Measurements from ENCODE around the gene TUBGCP2. TPM values are rescaled to one million over a fixed set of nuclear protein-coding genes. Genes with fewer than 3 reads are reported as not detected.
"Not testable (repeated sequence)": the region's sequence is repeated elsewhere in the genome, so short reads cannot be mapped to it uniquely, and the experiment has no call there.

The TUBGCP2 gene
- total RNA-seq, 1 donor from 2014 or later: 39.4 TPM

GRCh38 chr10:133273534-133274143 lies 35.0 kb downstream of the TUBGCP2 start:
- intact Hi-C loops (cut with DNase I): no loop called here
- DNase-seq (ENCODE audit: low spot score): no peak

DNA sequence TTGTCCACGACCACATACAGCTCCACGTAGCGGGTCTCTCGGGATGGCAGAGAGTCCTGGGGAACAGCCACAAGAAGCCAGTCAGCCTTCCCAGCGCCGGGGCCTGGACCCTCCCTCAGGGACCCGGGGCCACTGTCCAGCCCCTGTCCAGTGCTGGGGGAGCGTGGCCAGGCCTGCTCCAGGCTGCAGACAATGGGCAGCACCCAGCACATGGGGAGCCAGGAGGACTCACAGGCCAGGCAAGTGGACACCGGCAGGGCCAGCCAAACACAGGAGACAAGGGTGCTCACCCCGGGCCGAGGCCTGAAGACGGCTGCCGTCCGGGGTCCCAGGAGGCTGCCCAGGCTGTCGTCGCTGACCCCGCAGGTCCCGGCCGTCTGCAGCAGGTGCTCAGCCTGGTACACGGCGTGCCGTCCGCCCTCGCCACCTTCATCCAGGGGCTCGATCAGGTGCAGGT lies 35.7 kb downstream of the TUBGCP2 start:
- intact Hi-C loops (cut with DNase I): no loop called here
- no peak for DNase-seq (ENCODE audit: low spot score)

- DNase-seq (ENCODE audit: low spot score): no peak
- intact Hi-C loops (cut with DNase I): no loop called here
Observed at GRCh38 chr10:133272301-133272963, 36.2 kb downstream of the TUBGCP2 start.

DNA sequence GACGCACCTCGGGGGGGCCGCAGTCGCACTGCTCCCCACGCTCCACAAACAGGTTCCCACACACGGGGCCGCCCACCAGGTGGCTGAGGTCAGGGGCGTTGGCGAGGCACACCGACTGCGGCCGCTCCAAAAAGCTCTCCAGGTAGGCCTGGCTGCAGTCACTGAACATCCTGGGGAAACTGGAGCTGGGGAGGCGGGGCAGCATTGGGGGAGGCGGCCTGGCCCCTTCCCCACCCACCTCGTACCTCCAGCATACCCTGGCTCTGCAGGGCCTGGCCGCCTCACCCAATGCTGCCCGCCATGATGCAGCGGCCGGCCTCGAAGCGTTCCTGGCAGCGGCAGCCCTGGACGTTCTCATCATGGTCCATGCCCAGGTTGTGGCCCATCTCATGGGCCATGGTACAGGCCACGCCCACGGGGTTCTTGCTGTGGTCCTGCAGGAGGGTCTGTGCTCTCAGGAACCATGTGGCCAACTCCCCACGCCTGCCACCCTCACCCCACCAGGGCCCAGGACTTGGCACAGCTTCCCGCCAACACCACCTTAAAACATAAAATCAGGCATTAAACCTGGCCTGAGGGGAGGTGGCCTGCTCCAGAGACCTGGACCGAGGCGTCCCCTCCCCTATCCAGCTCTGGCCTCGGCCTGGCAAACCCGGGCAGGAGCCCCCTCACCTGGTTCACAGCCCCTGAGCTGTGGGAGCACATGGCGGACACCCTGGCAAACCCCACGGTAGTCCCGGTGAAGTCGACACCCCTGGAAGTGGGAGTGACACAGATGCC lies 37.0 kb downstream of the TUBGCP2 start:
- intact Hi-C loops (cut with DNase I): no loop called here
- DNase-seq (ENCODE audit: low spot score): no peak

GRCh38 chr10:133270773-133271297 lies 37.8 kb downstream of the TUBGCP2 start:
- intact Hi-C loops (cut with DNase I): no loop called here

GRCh38 chr10:133270204-133270603 lies 38.5 kb downstream of the TUBGCP2 start:
- intact Hi-C loops (cut with DNase I): no loop called here

More at GRCh38 chr10:133270773-133271297, 37.8 kb downstream of the TUBGCP2 start:
- DNase-seq (ENCODE audit: low spot score): no peak

GRCh38 chr10:133269367-133269766 lies 39.3 kb downstream of the TUBGCP2 start:
- no peak for DNase-seq (ENCODE audit: low spot score)
- intact Hi-C loops (cut with DNase I): no loop called here

More at GRCh38 chr10:133270204-133270603, 38.5 kb downstream of the TUBGCP2 start:
- no peak for DNase-seq (ENCODE audit: low spot score)

GRCh38 chr10:133268532-133268931 lies 40.1 kb downstream of the TUBGCP2 start:
- intact Hi-C loops (cut with DNase I): no loop called here
- DNase-seq (ENCODE audit: low spot score): no peak

GRCh38 chr10:133267829-133268228 lies 40.8 kb downstream of the TUBGCP2 start:
- no peak for DNase-seq (ENCODE audit: low spot score)
- intact Hi-C loops (cut with DNase I): no loop called here

- DNase-seq (ENCODE audit: low spot score): no peak
- intact Hi-C loops (cut with DNase I): no loop called here
Observed at GRCh38 chr10:133267293-133267692, 41.4 kb downstream of the TUBGCP2 start.

GRCh38 chr10:133266056-133266795 lies 42.4 kb downstream of the TUBGCP2 start:
- DNase-seq (ENCODE audit: low spot score): no peak
- intact Hi-C loops (cut with DNase I): no loop called here

DNA sequence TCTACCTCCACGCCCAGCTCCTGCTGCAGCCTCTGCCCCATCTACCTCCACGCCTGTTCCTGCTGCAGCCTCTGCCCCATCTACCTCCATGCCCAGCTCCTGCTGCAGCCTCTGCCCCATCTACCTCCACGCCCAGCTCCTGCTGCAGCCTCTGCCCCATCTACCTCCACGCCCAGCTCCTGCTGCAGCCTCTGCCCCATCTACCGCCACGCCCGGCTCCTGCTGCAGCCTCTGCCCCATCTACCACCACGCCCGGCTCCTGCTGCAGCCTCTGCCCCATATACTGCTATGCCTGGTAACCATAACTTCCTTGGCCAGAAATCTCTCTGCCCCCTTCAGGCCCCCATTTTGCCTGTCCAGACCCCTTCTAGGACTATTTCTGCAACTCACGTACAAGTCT lies 43.6 kb downstream of the TUBGCP2 start:
- intact Hi-C loops (cut with DNase I); DNase-seq (ENCODE audit: low spot score): not testable (repeated sequence)

GRCh38 chr10:133264461-133264860 lies 44.2 kb downstream of the TUBGCP2 start:
- intact Hi-C loops (cut with DNase I): loop anchor here (5.0 kb wide), 1 partner anchor 43 kb away; the partner anchor contains the start of genes TUBGCP2 and ZNF511
- DNase-seq (ENCODE audit: low spot score): no peak

- no peak for DNase-seq (ENCODE audit: low spot score)
- intact Hi-C loops (cut with DNase I): loop anchor here (5.0 kb wide), 1 partner anchor 44 kb away; the partner anchor contains the start of genes TUBGCP2 and ZNF511
Observed at GRCh38 chr10:133263674-133264073, 45.0 kb downstream of the TUBGCP2 start.

- intact Hi-C loops (cut with DNase I): loop anchor here (5.0 kb wide), 1 partner anchor 45 kb away; the partner anchor contains the start of genes TUBGCP2 and ZNF511
- no peak for DNase-seq (ENCODE audit: low spot score)
Observed at GRCh38 chr10:133262696-133263095, 46.0 kb downstream of the TUBGCP2 start.

GRCh38 chr10:133261726-133262325 lies 46.8 kb downstream of the TUBGCP2 start:
- intact Hi-C loops (cut with DNase I): loop anchor here (5.0 kb wide), 1 partner anchor 45 kb away; the partner anchor contains the start of genes TUBGCP2 and ZNF511
- peak; percentile 97 for DNase-seq (ENCODE audit: low spot score)

DNA sequence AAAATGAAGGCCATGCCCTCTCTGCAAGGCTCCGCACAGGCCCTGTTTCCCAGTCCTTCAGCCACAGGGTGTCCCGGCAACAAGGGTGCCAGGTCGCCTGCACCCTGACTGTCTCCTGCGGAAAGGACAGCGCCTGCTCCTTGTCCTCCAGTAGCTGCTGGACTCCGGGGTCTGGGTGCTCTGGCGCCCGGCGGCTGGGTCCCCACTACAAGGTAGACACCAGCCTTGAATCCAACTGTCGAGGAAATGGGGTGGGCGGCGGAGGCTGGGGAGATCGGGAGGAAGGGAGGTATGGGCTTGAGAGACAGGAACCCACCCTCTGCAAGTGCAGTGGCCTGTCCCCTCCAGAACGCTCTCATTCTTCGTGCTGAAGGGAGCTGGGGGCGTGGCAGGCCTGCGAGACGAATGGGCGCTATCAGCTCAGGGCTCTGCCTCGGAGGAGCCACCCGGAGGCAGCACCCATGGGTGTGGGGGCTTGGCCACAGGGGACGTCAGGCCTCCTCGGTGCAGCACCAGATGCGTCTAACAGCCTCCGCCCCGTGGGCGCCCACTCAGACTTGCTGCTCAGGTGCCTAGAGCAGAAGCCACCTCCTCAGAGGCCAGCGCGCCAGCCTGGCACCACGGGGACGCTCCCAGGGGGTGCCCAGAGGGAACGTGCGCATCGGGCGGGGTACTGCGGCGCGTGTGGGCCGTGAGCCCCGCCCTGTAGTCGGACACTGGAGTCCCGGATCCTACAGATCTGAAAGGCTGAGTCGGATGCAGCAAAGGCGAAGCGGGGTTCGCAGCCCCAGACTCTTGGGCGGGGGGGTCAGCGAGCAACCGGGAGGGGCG lies 47.6 kb downstream of the TUBGCP2 start:
- intact Hi-C loops (cut with DNase I): loop anchor here (5.0 kb wide), 1 partner anchor 46 kb away; the partner anchor contains the start of genes TUBGCP2 and ZNF511

DNA sequence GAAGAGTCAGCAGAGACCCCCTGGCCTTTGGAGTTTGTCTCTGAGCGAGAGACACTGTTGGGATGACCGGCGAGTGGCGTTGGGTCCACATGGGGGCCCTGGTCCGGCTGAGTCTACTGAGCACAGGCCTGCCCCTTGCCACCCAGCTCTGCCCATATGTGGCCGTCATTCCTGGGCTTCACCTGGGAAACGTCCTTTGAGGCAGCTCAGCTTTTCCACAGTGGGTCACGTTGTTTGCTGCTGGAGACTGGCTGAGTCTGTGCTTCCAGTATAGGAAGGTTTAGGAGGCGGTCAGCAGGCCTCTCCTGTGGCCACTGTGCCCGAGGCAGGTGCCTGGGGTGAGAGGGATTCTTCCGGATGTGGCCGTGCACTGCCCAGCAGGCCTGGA lies 49.1 kb downstream of the TUBGCP2 start:
- intact Hi-C loops (cut with DNase I): loop anchor here (10.0 kb wide), 1 partner anchor 115 kb away; no protein-coding TSS in a partner anchor
- no peak for DNase-seq (ENCODE audit: low spot score)

More for the DNA sequence above, 47.6 kb downstream of the TUBGCP2 start:
- no peak for DNase-seq (ENCODE audit: low spot score)

Measured in cardiac septum (tissue), 1 donor.